HepG2 (cell line): ENCODE measurements around the gene EBF4. TPM values are rescaled to one million over a fixed set of nuclear protein-coding genes. Genes with fewer than 3 reads are reported as not detected.
A peak's percentile ranks its signal among the peaks of the same experiment; 100 is the strongest.

Source experiments
- ARNT ChIP-seq: fragments of 450-650 bp; IDR thresholded peaks from 2 replicates; pipeline ENCODE4 v1.6.1; 2017
- GATA4 ChIP-seq: sonication (generic); IDR thresholded peaks from 2 replicates; pipeline ENCODE4 v1.6.1; 2016; ENCODE audit warnings: antibody characterized with exemption, low read depth, borderline replicate concordance
- ISL2 ChIP-seq: sonication (generic); formaldehyde crosslinking; IDR thresholded peaks from 2 replicates; pipeline ENCODE4 v1.5.0; 2020; ENCODE audit warnings: missing genetic modification reagents
- NAIF1 ChIP-seq: sonication (generic); formaldehyde crosslinking; IDR thresholded peaks from 2 replicates; pipeline ENCODE4 v1.5.0; 2020; ENCODE audit warnings: mild to moderate bottlenecking, missing genetic modification reagents, borderline replicate concordance
- SOX5 ChIP-seq: IDR thresholded peaks from 2 replicates; pipeline ENCODE4 v1.6.1; 2016; ENCODE audit warnings: borderline replicate concordance
- XBP1 ChIP-seq: sonication (generic); formaldehyde crosslinking; IDR thresholded peaks from 2 replicates; pipeline ENCODE4 v1.5.0; 2020; ENCODE audit warnings: missing genetic modification reagents
- ZNF253 ChIP-seq: sonication (generic); formaldehyde crosslinking; IDR thresholded peaks from 2 replicates; pipeline ENCODE4 v1.8.0; 2022; ENCODE audit warnings: mild to moderate bottlenecking, missing genetic modification reagents, borderline replicate concordance
- ZNF432 ChIP-seq: sonication (generic); formaldehyde crosslinking; IDR thresholded peaks from 2 replicates; pipeline ENCODE4 v1.5.0; 2020; ENCODE audit warnings: missing genetic modification reagents, mild to moderate bottlenecking, borderline replicate concordance
- ZNF644 ChIP-seq: IDR thresholded peaks from 2 replicates; pipeline ENCODE4 v1.6.1; 2016; ENCODE audit warnings: low read depth
- ZNF773 ChIP-seq: sonication (generic); formaldehyde crosslinking; IDR thresholded peaks from 2 replicates; pipeline ENCODE4 v1.4.0; 2020; ENCODE audit warnings: missing genetic modification reagents, borderline replicate concordance
- polyA plus RNA-seq, 8 experiments: library from polyadenylated mRNA; depleted of rRNA in 3 of 8; stranded (reverse) in 7 of 8; unstranded in 1 of 8; fragments of >200 nt; fragmentation: Illumina TruSeq in 4 of 8; extraction: Trizol in 4 of 8; gene quantifications; 2 replicates each; pipeline versions ENCODE4 v1.2.1 to v1.2.3, GENCODE V29; 2011 to 2016; ENCODE audit warnings: low read depth in 4 of 8, missing spikeins in 1 of 8, mixed read lengths in 1 of 8; ENCODE audit not compliant: insufficient read depth in 1 of 8
- total RNA-seq, 5 experiments: library from RNA; depleted of rRNA; stranded (reverse); fragments of >200 nt; fragmentation: Illumina TruSeq; extraction: Trizol; gene quantifications; 2 replicates each; pipeline ENCODE4 v1.2.3, GENCODE V29; 2016; ENCODE audit warnings: low read depth in 1 of 5
- TF ChIP-seq, protein P1 (sequence below): sonication (generic); formaldehyde crosslinking; IDR thresholded peaks from 2 replicates; pipeline ENCODE4 v1.4.0; 2020; ENCODE audit warnings: missing genetic modification reagents
- TF ChIP-seq, protein P2 (sequence below): sonication (generic); formaldehyde crosslinking; conservative IDR thresholded peaks from 2 replicates; pipeline ENCODE4 v1.4.0; 2020; ENCODE audit warnings: missing genetic modification reagents
- TF ChIP-seq, protein P3 (sequence below): sonication (generic); formaldehyde crosslinking; IDR thresholded peaks from 2 replicates; pipeline ENCODE4 v1.4.0; 2020; ENCODE audit warnings: mild to moderate bottlenecking, missing genetic modification reagents
- TF ChIP-seq, protein P4 (sequence below): sonication (generic); formaldehyde crosslinking; IDR thresholded peaks from 2 replicates; pipeline ENCODE4 v1.8.1; 2022; ENCODE audit warnings: low read depth, mild to moderate bottlenecking, missing genetic modification reagents
- TF ChIP-seq, protein P5 (sequence below): sonication (generic); formaldehyde crosslinking; IDR thresholded peaks from 2 replicates; pipeline ENCODE4 v1.4.0; 2020; ENCODE audit warnings: missing genetic modification reagents
- TF ChIP-seq, protein P6 (sequence below): sonication (generic); formaldehyde crosslinking; IDR thresholded peaks from 2 replicates; pipeline ENCODE4 v1.4.0; 2020; ENCODE audit warnings: missing genetic modification reagents

Gene EBF4
- total and polyA plus RNA-seq, 2 of the 13 experiments (the other 11 are each of a cell fraction or from before 2014, with no cell fraction given): 0.84 to 2.2 TPM

DNA sequence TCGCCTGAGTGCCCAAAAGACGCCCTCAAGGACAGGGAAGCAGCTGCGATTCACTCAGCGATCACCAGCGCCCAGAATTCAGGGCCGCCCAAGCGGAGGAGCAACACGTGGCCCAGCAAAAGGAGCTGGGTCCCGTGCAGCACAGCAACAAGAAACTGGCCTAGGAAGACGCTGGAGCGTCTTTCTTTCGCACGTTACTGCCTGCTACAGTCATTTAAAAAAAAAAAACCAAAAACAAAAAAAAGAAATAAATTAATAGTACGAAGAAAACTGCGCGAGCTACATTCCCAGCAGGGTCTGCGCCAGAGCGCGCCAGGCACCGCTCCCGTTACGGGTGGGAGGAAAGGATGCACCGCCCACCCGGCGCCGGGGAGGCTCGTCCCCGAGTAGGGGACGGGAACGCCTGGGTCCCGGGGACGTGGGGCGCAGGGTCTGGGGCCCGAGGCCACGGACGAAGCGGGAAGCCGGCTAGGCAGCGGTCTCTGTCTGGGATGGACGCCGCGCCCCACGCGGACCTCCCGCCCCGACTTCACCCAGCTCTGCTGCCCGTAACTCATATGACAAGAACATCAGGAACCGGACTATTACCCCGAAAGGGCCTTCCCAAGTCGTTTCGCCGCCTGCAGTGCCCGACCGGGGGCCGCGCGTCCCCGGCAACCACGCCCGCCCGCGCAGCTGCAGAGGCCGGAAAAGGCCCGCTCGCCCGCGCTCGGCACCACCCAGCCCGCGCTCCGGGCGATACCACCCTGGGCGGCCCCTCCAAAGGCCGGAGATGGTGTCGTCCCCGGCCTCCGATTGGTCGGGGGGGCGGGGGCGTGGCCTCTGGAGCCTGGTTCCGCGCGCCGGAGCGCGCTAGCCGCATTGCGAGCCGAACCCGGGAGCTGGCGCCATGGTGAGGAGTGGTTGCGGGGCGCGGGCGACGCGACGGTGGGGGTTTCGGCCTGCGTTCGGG, 40.5 kb upstream of the EBF4 start, which contains the start of gene NOP56 (continued):
- TF ChIP-seq, protein P1, sequence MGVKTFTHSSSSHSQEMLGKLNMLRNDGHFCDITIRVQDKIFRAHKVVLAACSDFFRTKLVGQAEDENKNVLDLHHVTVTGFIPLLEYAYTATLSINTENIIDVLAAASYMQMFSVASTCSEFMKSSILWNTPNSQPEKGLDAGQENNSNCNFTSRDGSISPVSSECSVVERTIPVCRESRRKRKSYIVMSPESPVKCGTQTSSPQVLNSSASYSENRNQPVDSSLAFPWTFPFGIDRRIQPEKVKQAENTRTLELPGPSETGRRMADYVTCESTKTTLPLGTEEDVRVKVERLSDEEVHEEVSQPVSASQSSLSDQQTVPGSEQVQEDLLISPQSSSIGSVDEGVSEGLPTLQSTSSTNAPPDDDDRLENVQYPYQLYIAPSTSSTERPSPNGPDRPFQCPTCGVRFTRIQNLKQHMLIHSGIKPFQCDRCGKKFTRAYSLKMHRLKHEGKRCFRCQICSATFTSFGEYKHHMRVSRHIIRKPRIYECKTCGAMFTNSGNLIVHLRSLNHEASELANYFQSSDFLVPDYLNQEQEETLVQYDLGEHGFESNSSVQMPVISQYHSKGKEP (CRISPR knock-in tag): peak; percentile 94
- TF ChIP-seq, protein P2, sequence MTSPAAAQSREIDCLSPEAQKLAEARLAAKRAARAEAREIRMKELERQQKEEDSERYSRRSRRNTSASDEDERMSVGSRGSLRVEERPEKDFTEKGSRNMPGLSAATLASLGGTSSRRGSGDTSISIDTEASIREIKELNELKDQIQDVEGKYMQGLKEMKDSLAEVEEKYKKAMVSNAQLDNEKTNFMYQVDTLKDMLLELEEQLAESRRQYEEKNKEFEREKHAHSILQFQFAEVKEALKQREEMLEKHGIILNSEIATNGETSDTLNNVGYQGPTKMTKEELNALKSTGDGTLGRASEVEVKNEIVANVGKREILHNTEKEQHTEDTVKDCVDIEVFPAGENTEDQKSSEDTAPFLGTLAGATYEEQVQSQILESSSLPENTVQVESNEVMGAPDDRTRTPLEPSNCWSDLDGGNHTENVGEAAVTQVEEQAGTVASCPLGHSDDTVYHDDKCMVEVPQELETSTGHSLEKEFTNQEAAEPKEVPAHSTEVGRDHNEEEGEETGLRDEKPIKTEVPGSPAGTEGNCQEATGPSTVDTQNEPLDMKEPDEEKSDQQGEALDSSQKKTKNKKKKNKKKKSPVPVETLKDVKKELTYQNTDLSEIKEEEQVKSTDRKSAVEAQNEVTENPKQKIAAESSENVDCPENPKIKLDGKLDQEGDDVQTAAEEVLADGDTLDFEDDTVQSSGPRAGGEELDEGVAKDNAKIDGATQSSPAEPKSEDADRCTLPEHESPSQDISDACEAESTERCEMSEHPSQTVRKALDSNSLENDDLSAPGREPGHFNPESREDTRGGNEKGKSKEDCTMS (CRISPR knock-in tag): no peak
- TF ChIP-seq SOX5 (CRISPR knock-in tag) (no peak), ZNF432 (CRISPR knock-in tag) (no peak; the same call in 1 of the 2 replicates), ZNF253 (CRISPR knock-in tag) (0 out of 2 replicates have a peak, but pooled peaks have one; percentile 6), XBP1 (no peak), NAIF1 (no peak; the same call in 1 of the 2 replicates), ARNT (no peak), GATA4 (peak; percentile 73; the same call in 1 of the 2 replicates), ISL2 (peak; percentile 87; the same call in 1 of the 2 replicates), ZNF644 (CRISPR knock-in tag) (no peak), ZNF773 (peak; percentile 27; the same call in 1 of the 2 replicates)
- TF ChIP-seq, protein P3, sequence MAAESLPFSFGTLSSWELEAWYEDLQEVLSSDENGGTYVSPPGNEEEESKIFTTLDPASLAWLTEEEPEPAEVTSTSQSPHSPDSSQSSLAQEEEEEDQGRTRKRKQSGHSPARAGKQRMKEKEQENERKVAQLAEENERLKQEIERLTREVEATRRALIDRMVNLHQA (CRISPR knock-in tag): 0 out of 2 replicates have a peak, but pooled peaks have one; percentile 29
- TF ChIP-seq, protein P4, sequence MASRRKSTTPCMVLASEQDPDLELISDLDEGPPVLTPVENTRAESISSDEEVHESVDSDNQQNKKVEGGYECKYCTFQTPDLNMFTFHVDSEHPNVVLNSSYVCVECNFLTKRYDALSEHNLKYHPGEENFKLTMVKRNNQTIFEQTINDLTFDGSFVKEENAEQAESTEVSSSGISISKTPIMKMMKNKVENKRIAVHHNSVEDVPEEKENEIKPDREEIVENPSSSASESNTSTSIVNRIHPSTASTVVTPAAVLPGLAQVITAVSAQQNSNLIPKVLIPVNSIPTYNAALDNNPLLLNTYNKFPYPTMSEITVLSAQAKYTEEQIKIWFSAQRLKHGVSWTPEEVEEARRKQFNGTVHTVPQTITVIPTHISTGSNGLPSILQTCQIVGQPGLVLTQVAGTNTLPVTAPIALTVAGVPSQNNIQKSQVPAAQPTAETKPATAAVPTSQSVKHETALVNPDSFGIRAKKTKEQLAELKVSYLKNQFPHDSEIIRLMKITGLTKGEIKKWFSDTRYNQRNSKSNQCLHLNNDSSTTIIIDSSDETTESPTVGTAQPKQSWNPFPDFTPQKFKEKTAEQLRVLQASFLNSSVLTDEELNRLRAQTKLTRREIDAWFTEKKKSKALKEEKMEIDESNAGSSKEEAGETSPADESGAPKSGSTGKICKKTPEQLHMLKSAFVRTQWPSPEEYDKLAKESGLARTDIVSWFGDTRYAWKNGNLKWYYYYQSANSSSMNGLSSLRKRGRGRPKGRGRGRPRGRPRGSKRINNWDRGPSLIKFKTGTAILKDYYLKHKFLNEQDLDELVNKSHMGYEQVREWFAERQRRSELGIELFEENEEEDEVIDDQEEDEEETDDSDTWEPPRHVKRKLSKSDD (CRISPR knock-in tag): no peak
- TF ChIP-seq, protein P5, sequence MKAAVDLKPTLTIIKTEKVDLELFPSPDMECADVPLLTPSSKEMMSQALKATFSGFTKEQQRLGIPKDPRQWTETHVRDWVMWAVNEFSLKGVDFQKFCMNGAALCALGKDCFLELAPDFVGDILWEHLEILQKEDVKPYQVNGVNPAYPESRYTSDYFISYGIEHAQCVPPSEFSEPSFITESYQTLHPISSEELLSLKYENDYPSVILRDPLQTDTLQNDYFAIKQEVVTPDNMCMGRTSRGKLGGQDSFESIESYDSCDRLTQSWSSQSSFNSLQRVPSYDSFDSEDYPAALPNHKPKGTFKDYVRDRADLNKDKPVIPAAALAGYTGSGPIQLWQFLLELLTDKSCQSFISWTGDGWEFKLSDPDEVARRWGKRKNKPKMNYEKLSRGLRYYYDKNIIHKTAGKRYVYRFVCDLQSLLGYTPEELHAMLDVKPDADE (CRISPR knock-in tag): peak; percentile 44
- TF ChIP-seq, protein P6, sequence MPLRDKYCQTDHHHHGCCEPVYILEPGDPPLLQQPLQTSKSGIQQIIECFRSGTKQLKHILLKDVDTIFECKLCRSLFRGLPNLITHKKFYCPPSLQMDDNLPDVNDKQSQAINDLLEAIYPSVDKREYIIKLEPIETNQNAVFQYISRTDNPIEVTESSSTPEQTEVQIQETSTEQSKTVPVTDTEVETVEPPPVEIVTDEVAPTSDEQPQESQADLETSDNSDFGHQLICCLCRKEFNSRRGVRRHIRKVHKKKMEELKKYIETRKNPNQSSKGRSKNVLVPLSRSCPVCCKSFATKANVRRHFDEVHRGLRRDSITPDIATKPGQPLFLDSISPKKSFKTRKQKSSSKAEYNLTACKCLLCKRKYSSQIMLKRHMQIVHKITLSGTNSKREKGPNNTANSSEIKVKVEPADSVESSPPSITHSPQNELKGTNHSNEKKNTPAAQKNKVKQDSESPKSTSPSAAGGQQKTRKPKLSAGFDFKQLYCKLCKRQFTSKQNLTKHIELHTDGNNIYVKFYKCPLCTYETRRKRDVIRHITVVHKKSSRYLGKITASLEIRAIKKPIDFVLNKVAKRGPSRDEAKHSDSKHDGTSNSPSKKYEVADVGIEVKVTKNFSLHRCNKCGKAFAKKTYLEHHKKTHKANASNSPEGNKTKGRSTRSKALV: peak; percentile 97
